HepG2 (cell line): ENCODE data around the gene CACNA2D3. TPM values are rescaled to one million over a fixed set of nuclear protein-coding genes. Genes with fewer than 3 reads are reported as not detected.

Source experiments
- ATAC-seq: fragments of 200-7000 bp; cut with Tn5 transposase; 3 replicates; pipeline ENCODE4 v1.9.1; 2020; ENCODE audit warnings: mild to moderate bottlenecking, moderate library complexity
- BruUV-seq: library from RNA; stranded (reverse); fragments of 400-500 nt; replicated peaks from 2 replicates; lab custom pipeline; 2021; lab: Mats Ljungman, UMichigan
- CTCF ChIA-PET: fragments of 300-600 bp; formaldehyde crosslinking; extraction: SDS; loops from one replicate; lab custom pipeline; 2021; ENCODE audit warnings: low total read pairs, inconsistent platforms, low intra/inter-chr PET ratio; lab: Yijun Ruan, JAX
- POLR2A ChIA-PET: fragments of 350-600 bp; sonication (Branson Sonifier 250); formaldehyde crosslinking; loops from one replicate; lab custom pipeline; 2020; ENCODE audit warnings: antibody characterized with exemption, inconsistent platforms; lab: Yijun Ruan, JAX
- DNase-seq: peaks from one replicate; pipeline ENCODE4 v3.0.0-alpha.2; 2015; ENCODE audit warnings: low spot score
- FAIRE-seq: peaks from 3 replicates; lab custom pipeline; 2011; peaks lifted over from hg19 to GRCh38; lab: Jason Lieb, UNC
- H2AFZ ChIP-seq: one replicate; pipeline ENCODE4 v1.6.1; 2011; ENCODE audit warnings: low read length, inconsistent platforms
- H3K27ac ChIP-seq: fragments of 300-600 bp; 3 replicates; pipeline ENCODE4 v1.8.0; 2011; ENCODE audit warnings: mixed run types, mild to moderate bottlenecking, mixed read lengths, low read length, inconsistent platforms; ENCODE audit not compliant: insufficient read depth; ENCODE audit errors: extremely low read length
- H3K27me3 ChIP-seq, 2 experiments: fragments of 200-600 bp in 1 of 2; 2 replicates in 1 of 2; 3 replicates in 1 of 2; pipeline versions ENCODE4 v1.6.0 to v1.8.0; 2011; ENCODE audit warnings: low read length in 2 of 2, mild to moderate bottlenecking in 2 of 2, moderate library complexity in 2 of 2, inconsistent platforms in 1 of 2; ENCODE audit not compliant: insufficient read depth in 2 of 2, control insufficient read depth in 1 of 2
- H3K36me3 ChIP-seq, 2 experiments: fragments of 200-600 bp in 1 of 2; replicated peaks in 1 of 2; 2 replicates in 1 of 2; 3 replicates in 1 of 2; pipeline versions ENCODE4 v1.5.1 to v1.8.0; 2011; ENCODE audit warnings: low read length in 2 of 2, inconsistent platforms in 1 of 2; ENCODE audit not compliant: insufficient read depth in 2 of 2, control insufficient read depth in 1 of 2
- H3K4me1 ChIP-seq: 2 replicates; pipeline ENCODE4 v1.5.1; 2012; ENCODE audit warnings: low read length, inconsistent platforms; ENCODE audit not compliant: insufficient read depth
- H3K4me2 ChIP-seq: 2 replicates; pipeline ENCODE4 v1.6.0; 2011; ENCODE audit warnings: low read depth, low read length, inconsistent platforms
- H3K4me3 ChIP-seq, 3 experiments: fragments of 200-600 bp in 1 of 3; sonication (generic), shearing (Covaris generic) in 1 of 3; replicated peaks in 1 of 3; 2 replicates each; pipeline ENCODE4 v1.5.1; 2011 to 2016; ENCODE audit warnings: low read length in 3 of 3, inconsistent platforms in 2 of 3, low read depth in 2 of 3, mild to moderate bottlenecking in 2 of 3, control low read depth in 1 of 3, mixed read lengths in 1 of 3; ENCODE audit not compliant: insufficient read depth in 1 of 3
- H3K79me2 ChIP-seq: one replicate; pipeline ENCODE4 v1.6.1; 2011; ENCODE audit warnings: low read length, inconsistent platforms; ENCODE audit not compliant: insufficient read depth
- H3K9ac ChIP-seq: 2 replicates; pipeline ENCODE4 v1.6.0; 2011; ENCODE audit warnings: mild to moderate bottlenecking, low read depth, low read length, inconsistent platforms; ENCODE audit not compliant: insufficient read depth
- H3K9me3 ChIP-seq: 2 replicates; pipeline ENCODE4 v1.5.1; 2012; ENCODE audit warnings: mild to moderate bottlenecking, low read length
- H4K20me1 ChIP-seq: 2 replicates; pipeline ENCODE4 v1.6.0; 2011; ENCODE audit warnings: inconsistent platforms, mild to moderate bottlenecking, low read length, moderate library complexity; ENCODE audit not compliant: insufficient read depth
- AKNA ChIP-seq: sonication (generic); formaldehyde crosslinking; IDR thresholded peaks from 2 replicates; pipeline ENCODE4 v1.4.0; 2020; ENCODE audit warnings: missing genetic modification reagents, borderline replicate concordance
- CEBPG ChIP-seq: IDR thresholded peaks from 2 replicates; pipeline ENCODE4 v1.6.1; 2016
- JARID2 ChIP-seq: sonication (generic); formaldehyde crosslinking; IDR thresholded peaks from 2 replicates; pipeline ENCODE4 v1.8.1; 2023; ENCODE audit warnings: missing genetic modification reagents, inconsistent platforms; ENCODE audit not compliant: insufficient replicate concordance
- JUNB ChIP-seq: sonication (generic); formaldehyde crosslinking; IDR thresholded peaks from 2 replicates; pipeline ENCODE4 v1.8.0; 2022; ENCODE audit warnings: missing genetic modification reagents, mild to moderate bottlenecking, borderline replicate concordance
- NFE2L1 ChIP-seq: sonication (generic); formaldehyde crosslinking; IDR thresholded peaks from 2 replicates; pipeline ENCODE4 v1.4.0; 2020; ENCODE audit warnings: missing genetic modification reagents, mild to moderate bottlenecking, borderline replicate concordance
- PREB ChIP-seq: sonication (generic); formaldehyde crosslinking; IDR thresholded peaks from 2 replicates; pipeline ENCODE4 v1.4.0; 2020; ENCODE audit warnings: missing genetic modification reagents
- RARA ChIP-seq: IDR thresholded peaks from 2 replicates; pipeline ENCODE4 v1.6.1; 2016; ENCODE audit warnings: missing genetic modification reagents, missing compliant biosample characterization
- SPEN ChIP-seq: sonication (generic); formaldehyde crosslinking; IDR thresholded peaks from 2 replicates; pipeline ENCODE4 v1.5.1; 2020; ENCODE audit warnings: low read depth, mild to moderate bottlenecking, missing genetic modification reagents
- ZBTB38 ChIP-seq: sonication (generic); formaldehyde crosslinking; IDR thresholded peaks from 2 replicates; pipeline ENCODE4 v1.5.1; 2020; ENCODE audit warnings: mild to moderate bottlenecking, missing genetic modification reagents
- ZNF256 ChIP-seq: sonication (generic); formaldehyde crosslinking; conservative IDR thresholded peaks from 2 replicates; pipeline ENCODE4 v1.4.0; 2020; ENCODE audit warnings: missing genetic modification reagents
- ZNF331 ChIP-seq: sonication (generic); formaldehyde crosslinking; IDR thresholded peaks from 2 replicates; pipeline ENCODE4 v1.4.0; 2020; ENCODE audit warnings: missing genetic modification reagents
- ZNF468 ChIP-seq: sonication (generic); formaldehyde crosslinking; IDR thresholded peaks from 2 replicates; pipeline ENCODE4 v1.8.0; 2022; ENCODE audit warnings: mild to moderate bottlenecking, moderate library complexity, missing genetic modification reagents
- ZNF703 ChIP-seq: sonication (generic); formaldehyde crosslinking; IDR thresholded peaks from 2 replicates; pipeline ENCODE4 v1.5.1; 2020; ENCODE audit warnings: missing genetic modification reagents, mild to moderate bottlenecking, moderate library complexity, borderline replicate concordance
- ZNF839 ChIP-seq: sonication (generic); formaldehyde crosslinking; IDR thresholded peaks from 2 replicates; pipeline ENCODE4 v1.4.0; 2020; ENCODE audit warnings: missing genetic modification reagents, mild to moderate bottlenecking, borderline replicate concordance
- ZSCAN20 ChIP-seq: sonication (generic); formaldehyde crosslinking; IDR thresholded peaks from 2 replicates; pipeline ENCODE4 v1.4.0; 2020; ENCODE audit warnings: missing genetic modification reagents, mild to moderate bottlenecking, borderline replicate concordance
- WGBS: methylation state at CpG from one replicate; pipeline ENCODE4 v1.1.6; 2017; ENCODE audit warnings: low lambda C conversion rate; 5-methylcytosine and 5-hydroxymethylcytosine counted together
- in situ Hi-C: cut with HindIII; loops from 2 replicates; pipeline ENCODE4 v1.10.0; 2017; ENCODE audit warnings: low pct_unique_long_range_greater_than_20kb; ENCODE audit not compliant: extremely low pct_ligation_motif_present
- intact Hi-C: fragments of 100-400 bp; cut with micrococcal nuclease; formaldehyde crosslinking; loops from one replicate; pipeline ENCODE4 v1.10.0; 2022; ENCODE audit not compliant: unreplicated experiment
- polyA plus RNA-seq, 8 experiments: library from polyadenylated mRNA; depleted of rRNA in 3 of 8; stranded (reverse) in 7 of 8; unstranded in 1 of 8; fragments of >200 nt; fragmentation: Illumina TruSeq in 4 of 8; extraction: Trizol in 4 of 8; gene quantifications; 2 replicates each; pipeline versions ENCODE4 v1.2.1 to v1.2.3, GENCODE V29; 2011 to 2016; ENCODE audit warnings: low read depth in 4 of 8, missing spikeins in 1 of 8, mixed read lengths in 1 of 8; ENCODE audit not compliant: insufficient read depth in 1 of 8
- total RNA-seq, 5 experiments: library from RNA; depleted of rRNA; stranded (reverse); fragments of >200 nt; fragmentation: Illumina TruSeq; extraction: Trizol; gene quantifications; 2 replicates each; pipeline ENCODE4 v1.2.3, GENCODE V29; 2016; ENCODE audit warnings: low read depth in 1 of 5
- TF ChIP-seq, protein P1 (sequence below): sonication (generic); formaldehyde crosslinking; IDR thresholded peaks from 2 replicates; pipeline ENCODE4 v1.4.0; 2020; ENCODE audit warnings: missing genetic modification reagents
- TF ChIP-seq, protein P2 (sequence below): sonication (generic); formaldehyde crosslinking; IDR thresholded peaks from 2 replicates; pipeline ENCODE4 v1.5.0; 2020; ENCODE audit warnings: mild to moderate bottlenecking, missing genetic modification reagents

CACNA2D3 gene
- total and polyA plus RNA-seq, 2 of the 13 experiments (the other 11 are each of a cell fraction or from before 2014, with no cell fraction given), result not detected

DNA sequence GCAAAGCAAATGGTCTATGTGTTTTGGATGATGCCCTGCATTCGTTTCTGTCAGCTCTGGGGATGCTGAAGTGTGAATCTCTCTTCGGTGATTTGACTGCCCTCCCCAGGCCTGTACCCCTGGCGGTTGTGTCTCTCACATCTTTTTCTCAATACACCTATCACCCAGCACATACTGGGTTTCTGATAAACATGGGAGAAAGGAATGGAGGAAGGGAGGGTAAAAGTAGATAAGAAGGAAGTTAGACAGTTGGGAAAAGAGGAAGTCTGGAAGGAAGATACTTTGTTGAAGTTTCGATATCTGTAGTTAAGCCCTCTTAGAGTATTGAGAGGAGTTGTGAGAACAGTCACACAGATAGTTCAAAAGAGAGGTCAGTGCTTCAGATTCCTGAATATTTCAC lies 841.3 kb downstream of the CACNA2D3 start:
- WGBS, result 23% methylated on average over 4 of the region's 4 CpGs
- no peak for FAIRE-seq

More for the DNA sequence above, 841.3 kb downstream of the CACNA2D3 start:
- DNase-seq (no peak), ATAC-seq (no peak)
- H3K9ac ChIP-seq, result no peak overlapping the region
- in situ Hi-C loops, result no loop called here
- H3K79me2 ChIP-seq, result no peaks in the 10 kb centered on the region
- BruUV-seq, result no TSS peak
- no peaks in the 10 kb centered on the region for H3K9me3 ChIP-seq
- TF ChIP-seq, protein P1, sequence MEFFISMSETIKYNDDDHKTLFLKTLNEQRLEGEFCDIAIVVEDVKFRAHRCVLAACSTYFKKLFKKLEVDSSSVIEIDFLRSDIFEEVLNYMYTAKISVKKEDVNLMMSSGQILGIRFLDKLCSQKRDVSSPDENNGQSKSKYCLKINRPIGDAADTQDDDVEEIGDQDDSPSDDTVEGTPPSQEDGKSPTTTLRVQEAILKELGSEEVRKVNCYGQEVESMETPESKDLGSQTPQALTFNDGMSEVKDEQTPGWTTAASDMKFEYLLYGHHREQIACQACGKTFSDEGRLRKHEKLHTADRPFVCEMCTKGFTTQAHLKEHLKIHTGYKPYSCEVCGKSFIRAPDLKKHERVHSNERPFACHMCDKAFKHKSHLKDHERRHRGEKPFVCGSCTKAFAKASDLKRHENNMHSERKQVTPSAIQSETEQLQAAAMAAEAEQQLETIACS (CRISPR knock-in tag), result no peak
- no peak for TF ChIP-seq NFE2L1 (CRISPR knock-in tag)
- no peak for TF ChIP-seq ZNF703 (CRISPR knock-in tag)
- no peak for TF ChIP-seq RARA
- TF ChIP-seq PREB, result no peak
- no peak for TF ChIP-seq JARID2 (CRISPR knock-in tag)
- no peak for TF ChIP-seq ZBTB38 (CRISPR knock-in tag)
- no peak for TF ChIP-seq ZNF839 (CRISPR knock-in tag)
- TF ChIP-seq AKNA (CRISPR knock-in tag), result no peak
- no peak for TF ChIP-seq ZNF468
- TF ChIP-seq JUNB (CRISPR knock-in tag), result no peak
- TF ChIP-seq CEBPG (CRISPR knock-in tag), result no peak
- TF ChIP-seq SPEN (CRISPR knock-in tag), result no peak
- TF ChIP-seq ZNF331 (CRISPR knock-in tag), result no peak
- TF ChIP-seq, protein P2, sequence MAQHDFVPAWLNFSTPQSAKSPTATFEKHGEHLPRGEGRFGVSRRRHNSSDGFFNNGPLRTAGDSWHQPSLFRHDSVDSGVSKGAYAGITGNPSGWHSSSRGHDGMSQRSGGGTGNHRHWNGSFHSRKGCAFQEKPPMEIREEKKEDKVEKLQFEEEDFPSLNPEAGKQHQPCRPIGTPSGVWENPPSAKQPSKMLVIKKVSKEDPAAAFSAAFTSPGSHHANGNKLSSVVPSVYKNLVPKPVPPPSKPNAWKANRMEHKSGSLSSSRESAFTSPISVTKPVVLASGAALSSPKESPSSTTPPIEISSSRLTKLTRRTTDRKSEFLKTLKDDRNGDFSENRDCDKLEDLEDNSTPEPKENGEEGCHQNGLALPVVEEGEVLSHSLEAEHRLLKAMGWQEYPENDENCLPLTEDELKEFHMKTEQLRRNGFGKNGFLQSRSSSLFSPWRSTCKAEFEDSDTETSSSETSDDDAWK (CRISPR knock-in tag), result no peak
- no peak for TF ChIP-seq ZSCAN20
- no peak for TF ChIP-seq ZNF256
- H3K27ac ChIP-seq, result no peak overlapping the region
- H3K4me1 ChIP-seq, result peaks cover 11% of the 10 kb centered on the region
- POLR2A ChIA-PET, result no interaction called here
- intact Hi-C loops, result no loop called here
- H3K27me3 ChIP-seq, result peaks cover 0 to 7% of the 10 kb centered on the region in 2 experiments; a peak in 1 of 5 replicates
- no peak overlapping the region for H3K4me3 ChIP-seq
- H3K36me3 ChIP-seq, result no peaks in the 10 kb centered on the region
- no peak overlapping the region for H2AFZ ChIP-seq
- no peaks in the 10 kb centered on the region for H4K20me1 ChIP-seq
- CTCF ChIA-PET, result no interaction called here
- H3K4me2 ChIP-seq, result no peak overlapping the region
